ENCODE measurements around the gene ZMIZ1.
A peak's percentile ranks its signal among the peaks of the same experiment; 100 is the strongest.

Gene ZMIZ1

DNA sequence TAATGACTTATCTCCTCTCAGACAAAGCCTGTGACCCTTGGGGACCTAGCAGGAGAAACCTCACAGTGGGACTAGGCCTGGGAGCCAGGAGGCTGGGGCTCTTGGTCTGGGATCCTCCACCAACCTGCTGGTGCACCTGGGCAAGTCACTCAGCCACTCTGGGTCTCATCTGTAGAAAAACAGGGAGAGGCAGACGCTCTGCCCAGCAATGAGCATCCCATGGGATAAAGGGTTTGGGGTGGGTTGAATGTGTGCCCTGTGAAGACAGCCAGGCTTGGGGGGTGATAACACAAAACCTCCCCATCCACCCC lies 81.6 kb downstream of the ZMIZ1 start:
- H3K27ac Mint-ChIP-seq: peak overlapping the region; percentile 95
- peak overlapping the region; percentile 46 for H3K4me3 Mint-ChIP-seq
- H3K9me3 Mint-ChIP-seq: no peaks in the 10 kb centered on the region
- intact Hi-C loops (cut with micrococcal nuclease): no loop called here
- no peaks in the 10 kb centered on the region for H3K27me3 Mint-ChIP-seq
- H3K4me1 Mint-ChIP-seq (ENCODE audit: low read depth): peaks cover 100% of the 10 kb centered on the region
- H3K36me3 Mint-ChIP-seq (ENCODE audit: low read depth): peaks cover 17% of the 10 kb centered on the region

DNA sequence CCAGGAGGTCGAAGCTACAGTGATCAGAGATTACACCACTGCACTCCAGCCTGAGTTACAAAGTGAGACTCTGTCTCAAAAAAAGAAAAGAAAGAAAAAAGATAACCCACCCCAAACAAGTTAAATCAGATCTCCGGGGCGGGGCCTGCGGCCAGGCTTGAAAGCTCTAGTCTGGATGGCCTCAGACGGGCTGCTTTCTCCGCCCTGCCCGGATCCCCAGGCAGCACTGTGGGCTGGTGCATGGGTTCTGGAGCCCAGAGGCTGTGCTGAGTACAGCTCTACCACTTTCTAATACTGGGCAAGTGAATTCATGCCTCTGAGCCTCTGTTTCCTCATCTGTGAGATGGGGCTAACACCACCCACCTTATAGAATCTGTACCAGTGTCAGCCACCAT lies 83.7 kb downstream of the ZMIZ1 start:
- no peaks in the 10 kb centered on the region for H3K9me3 Mint-ChIP-seq
- peak overlapping the region; percentile 95 for H3K27ac Mint-ChIP-seq
- peaks cover 100% of the 10 kb centered on the region for H3K4me1 Mint-ChIP-seq (ENCODE audit: low read depth)
- intact Hi-C loops (cut with micrococcal nuclease): no loop called here
- no peak overlapping the region for H3K4me3 Mint-ChIP-seq
- peaks cover 31% of the 10 kb centered on the region for H3K36me3 Mint-ChIP-seq (ENCODE audit: low read depth)
- no peaks in the 10 kb centered on the region for H3K27me3 Mint-ChIP-seq

DNA sequence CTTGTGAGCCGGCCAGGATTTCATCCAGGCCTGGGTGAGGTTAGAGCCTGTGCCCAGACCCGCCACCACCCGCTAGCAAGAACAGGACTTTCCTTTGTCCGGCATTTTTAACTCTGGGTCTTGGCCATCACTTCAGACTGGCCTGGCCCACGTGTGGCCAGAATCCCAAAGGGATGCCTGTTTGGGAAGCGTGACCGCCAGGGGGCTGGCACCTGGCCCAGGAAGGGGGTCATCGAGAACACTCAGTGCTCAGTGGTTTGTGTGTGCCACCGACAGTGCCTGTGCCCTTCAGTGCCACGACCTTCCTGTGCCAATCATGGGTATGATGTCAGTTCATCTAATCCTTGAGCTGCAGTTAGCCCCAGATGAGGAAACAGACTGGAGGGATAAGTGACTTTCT lies 85.0 kb downstream of the ZMIZ1 start:
- Mint-ChIP-seq H3K36me3 (ENCODE audit: low read depth) (peaks cover 32% of the 10 kb centered on the region), H3K27me3 (no peaks in the 10 kb centered on the region), H3K27ac (peak overlapping the region; percentile 95), H3K4me1 (ENCODE audit: low read depth) (peaks cover 98% of the 10 kb centered on the region), H3K9me3 (no peaks in the 10 kb centered on the region), H3K4me3 (no peak overlapping the region)
- intact Hi-C loops (cut with micrococcal nuclease): no loop called here

DNA sequence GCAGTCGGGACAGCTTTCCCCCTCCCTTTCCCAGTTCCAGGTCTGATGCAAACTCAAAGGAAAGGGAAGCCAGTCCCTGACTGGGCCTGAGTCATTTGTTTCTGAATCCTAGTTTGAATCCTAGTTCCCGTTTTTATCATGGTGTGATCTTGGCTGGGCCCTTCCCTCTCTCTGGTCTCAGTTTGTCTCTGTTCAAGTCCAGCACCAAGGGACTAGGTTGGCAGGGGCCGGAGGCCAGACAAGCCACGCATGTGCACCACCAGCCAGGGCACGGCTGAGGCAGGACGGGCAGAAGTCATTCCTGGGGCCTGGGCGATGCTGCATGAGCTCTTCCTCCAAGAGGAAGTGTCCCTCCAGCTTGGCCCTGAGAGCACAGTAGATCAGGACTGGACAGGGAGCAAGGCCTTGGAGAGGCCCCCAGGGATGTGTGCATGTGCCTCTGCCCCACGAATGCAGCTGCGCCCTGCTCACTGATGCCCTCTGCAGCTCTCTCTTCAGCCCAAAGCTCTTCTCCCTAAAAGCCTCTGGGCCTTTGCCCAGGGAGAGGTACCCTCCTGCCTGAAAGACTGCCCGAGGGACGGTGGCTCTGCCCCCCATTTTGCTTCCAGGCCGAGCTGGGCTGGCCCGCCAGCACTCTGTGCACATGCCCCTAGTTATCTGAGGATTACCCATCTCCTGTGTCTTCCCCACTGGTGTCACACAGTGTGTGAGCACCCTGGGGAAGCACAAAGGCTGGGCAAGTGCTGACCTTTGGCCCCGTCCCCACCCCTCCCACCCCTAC lies 86.7 kb downstream of the ZMIZ1 start:
- Mint-ChIP-seq H3K36me3 (ENCODE audit: low read depth) (peaks cover 34% of the 10 kb centered on the region), H3K27ac (peak overlapping the region; percentile 95), H3K4me1 (ENCODE audit: low read depth) (peaks cover 95% of the 10 kb centered on the region), H3K27me3 (no peaks in the 10 kb centered on the region), H3K9me3 (no peaks in the 10 kb centered on the region), H3K4me3 (no peak overlapping the region)
- intact Hi-C loops (cut with micrococcal nuclease): loop anchor here (5.0 kb wide), 1 partner anchor 73 kb away; no protein-coding TSS in a partner anchor

DNA sequence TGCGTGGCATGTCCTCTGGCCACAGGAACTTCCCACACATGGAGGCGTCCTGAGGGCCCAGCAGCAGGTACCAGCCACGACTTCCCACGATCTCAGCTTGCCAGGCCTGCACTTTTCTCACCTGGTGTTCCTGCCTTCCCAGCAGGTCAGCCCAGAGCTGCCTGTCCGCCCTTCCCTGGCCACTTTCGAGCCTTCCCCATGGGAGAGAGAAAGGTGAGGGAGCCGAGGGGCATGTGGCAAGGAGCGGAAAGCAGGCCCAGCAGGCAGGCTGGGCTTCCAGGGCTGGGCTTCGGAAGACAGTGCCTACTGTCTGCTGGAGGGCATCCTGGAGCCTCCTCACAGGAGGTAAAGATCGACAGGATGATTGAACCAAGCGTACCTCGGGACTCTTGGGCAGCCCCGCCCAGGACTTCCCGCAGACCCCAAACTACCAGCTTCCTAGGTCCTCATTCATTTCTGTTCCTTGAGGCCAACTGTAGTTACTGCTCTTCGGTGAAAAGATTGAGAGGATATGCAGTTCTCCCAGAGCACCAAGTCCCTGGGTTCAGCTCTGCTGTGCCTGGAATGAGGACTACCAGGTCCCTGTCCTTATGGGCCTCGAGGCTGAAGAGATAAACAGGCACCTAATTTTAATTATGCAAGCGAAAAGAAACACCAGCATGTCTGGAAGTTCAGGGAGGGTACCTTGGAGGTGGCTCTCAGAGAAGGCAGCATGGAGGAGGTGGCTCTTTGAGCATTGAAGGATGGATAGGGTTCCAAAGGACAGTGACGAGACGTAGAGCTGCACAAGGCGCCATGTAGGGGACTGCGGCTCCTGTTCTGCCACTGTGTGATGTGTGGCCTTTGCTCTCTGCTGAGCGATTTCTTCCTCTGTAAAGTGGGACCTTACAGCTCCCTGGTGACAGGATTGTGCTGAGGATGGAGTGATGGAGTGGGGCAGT lies 87.8 kb downstream of the ZMIZ1 start:
- Mint-ChIP-seq H3K27ac (peak overlapping the region; percentile 95), H3K36me3 (ENCODE audit: low read depth) (peaks cover 45% of the 10 kb centered on the region), H3K9me3 (no peaks in the 10 kb centered on the region), H3K4me1 (ENCODE audit: low read depth) (peaks cover 90% of the 10 kb centered on the region), H3K27me3 (no peaks in the 10 kb centered on the region), H3K4me3 (peak overlapping the region; percentile 28)
- intact Hi-C loops (cut with micrococcal nuclease): loop anchor here (5.0 kb wide), 1 partner anchor 74 kb away; no protein-coding TSS in a partner anchor

DNA sequence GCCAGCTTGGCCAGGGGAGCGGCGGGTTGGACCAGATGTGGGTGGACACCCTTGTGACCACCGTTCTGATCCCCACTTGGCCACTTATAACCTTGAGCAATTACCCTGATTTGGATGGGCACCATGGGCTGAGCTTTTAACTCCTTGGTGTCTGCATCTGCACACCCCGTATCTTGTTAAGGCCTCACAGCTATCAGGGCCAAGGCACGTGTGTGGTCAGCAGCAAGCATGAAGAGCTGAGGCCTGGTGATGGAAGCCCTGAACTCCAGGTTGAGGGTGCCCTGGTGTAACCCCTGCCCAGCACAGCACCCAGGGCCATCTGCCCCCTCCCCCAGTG lies 89.2 kb downstream of the ZMIZ1 start:
- Mint-ChIP-seq H3K4me1 (ENCODE audit: low read depth) (peaks cover 80% of the 10 kb centered on the region), H3K27ac (no peak overlapping the region), H3K36me3 (ENCODE audit: low read depth) (peaks cover 52% of the 10 kb centered on the region), H3K9me3 (no peaks in the 10 kb centered on the region), H3K4me3 (no peak overlapping the region), H3K27me3 (no peaks in the 10 kb centered on the region)
- intact Hi-C loops (cut with micrococcal nuclease): loop anchor here (5.0 kb wide), 1 partner anchor 76 kb away; no protein-coding TSS in a partner anchor

DNA sequence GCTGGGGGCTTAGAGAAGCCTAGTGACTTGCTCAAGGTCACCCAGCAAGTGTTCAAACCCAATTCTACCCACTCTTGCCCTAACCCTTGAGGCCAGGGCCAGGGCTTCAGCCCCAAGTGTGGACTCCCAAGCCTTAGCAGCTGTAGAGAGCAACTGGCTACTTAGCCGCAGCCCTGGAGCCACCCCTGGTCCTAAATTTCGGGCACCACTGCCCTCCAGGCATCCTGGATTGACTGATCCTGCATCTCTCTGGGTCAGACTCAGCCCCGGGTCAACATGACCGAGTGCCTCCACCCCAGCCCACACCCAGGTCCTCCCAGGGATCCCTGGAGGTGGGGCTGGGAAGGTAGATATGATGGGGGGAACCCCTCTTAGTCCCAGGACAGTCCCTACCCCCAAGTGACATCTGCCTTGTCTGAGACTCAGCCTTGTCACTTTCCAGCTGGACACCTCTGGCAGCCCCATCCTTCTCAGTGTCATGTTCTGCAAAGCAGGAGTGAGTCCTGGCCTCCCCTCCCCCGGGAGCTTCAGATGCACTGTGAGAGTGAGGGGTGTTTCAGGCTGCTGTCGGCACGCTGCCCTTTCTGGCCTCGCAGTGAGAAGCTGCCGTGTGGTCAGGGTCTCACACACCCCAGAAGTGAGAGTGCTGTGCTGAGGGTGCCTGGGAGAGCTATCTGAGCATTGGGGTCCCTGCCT lies 89.8 kb downstream of the ZMIZ1 start:
- Mint-ChIP-seq H3K4me1 (ENCODE audit: low read depth) (peaks cover 80% of the 10 kb centered on the region), H3K27me3 (no peaks in the 10 kb centered on the region), H3K27ac (no peak overlapping the region), H3K4me3 (no peak overlapping the region), H3K36me3 (ENCODE audit: low read depth) (peaks cover 52% of the 10 kb centered on the region), H3K9me3 (no peaks in the 10 kb centered on the region)
- intact Hi-C loops (cut with micrococcal nuclease): loop anchor here (5.0 kb wide), 1 partner anchor 76 kb away; no protein-coding TSS in a partner anchor

DNA sequence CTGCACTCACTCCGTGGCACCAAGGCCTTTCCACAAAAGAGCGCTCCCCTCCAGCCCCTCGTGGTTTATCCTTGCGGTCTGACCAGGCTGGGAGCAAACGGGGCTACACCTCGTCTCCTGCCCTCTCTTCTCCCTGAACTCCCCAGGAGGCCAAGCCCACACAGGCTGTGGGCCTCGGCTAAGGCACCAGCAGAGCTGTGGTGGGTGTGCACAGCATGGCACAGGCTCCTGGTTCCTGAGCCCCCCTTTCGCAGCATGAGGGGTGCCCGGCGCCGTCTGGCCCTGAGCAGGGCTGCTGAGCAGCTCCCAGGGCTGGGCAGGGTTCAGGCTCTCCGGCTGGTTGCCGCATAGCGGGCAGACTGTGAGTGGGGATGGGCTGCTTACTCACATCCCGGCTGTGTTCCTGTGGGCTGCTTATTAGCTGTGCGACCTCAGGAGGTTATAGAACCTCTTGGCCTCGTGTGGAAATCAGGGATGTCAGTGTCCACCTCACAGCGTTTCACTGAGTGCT lies 90.4 kb downstream of the ZMIZ1 start:
- no peaks in the 10 kb centered on the region for H3K9me3 Mint-ChIP-seq
- no peaks in the 10 kb centered on the region for H3K27me3 Mint-ChIP-seq
- H3K4me3 Mint-ChIP-seq: no peak overlapping the region
- H3K36me3 Mint-ChIP-seq (ENCODE audit: low read depth): peaks cover 56% of the 10 kb centered on the region
- H3K27ac Mint-ChIP-seq: peak overlapping the region; percentile 48
- H3K4me1 Mint-ChIP-seq (ENCODE audit: low read depth): peaks cover 80% of the 10 kb centered on the region
- intact Hi-C loops (cut with micrococcal nuclease): loop anchor here (5.0 kb wide), 1 partner anchor 77 kb away; no protein-coding TSS in a partner anchor

DNA sequence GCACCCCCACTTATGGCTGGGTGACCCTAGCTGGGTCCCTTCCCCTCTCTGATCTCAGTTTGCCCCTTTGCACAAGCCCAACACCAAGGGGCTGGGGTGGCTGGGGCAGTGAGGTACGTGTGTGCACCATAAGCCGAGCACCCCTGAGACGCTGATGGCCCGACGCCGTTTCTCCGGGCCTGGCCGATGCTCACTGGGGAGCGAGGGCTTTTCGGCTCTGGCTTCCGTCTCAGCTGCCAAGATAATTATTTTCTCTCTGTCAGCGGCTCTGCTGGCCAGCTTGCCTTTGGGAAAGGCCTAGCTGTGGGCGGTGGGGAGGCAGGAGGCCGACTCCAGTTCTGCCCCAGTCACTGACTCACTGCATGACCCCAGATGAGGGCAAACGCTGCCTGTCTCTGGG lies 91.0 kb downstream of the ZMIZ1 start:
- Mint-ChIP-seq H3K36me3 (ENCODE audit: low read depth) (peaks cover 61% of the 10 kb centered on the region), H3K4me1 (ENCODE audit: low read depth) (peaks cover 77% of the 10 kb centered on the region), H3K27me3 (no peaks in the 10 kb centered on the region), H3K9me3 (no peaks in the 10 kb centered on the region), H3K27ac (peak overlapping the region; percentile 48), H3K4me3 (no peak overlapping the region)
- intact Hi-C loops (cut with micrococcal nuclease): loop anchor here (5.0 kb wide), 1 partner anchor 77 kb away; no protein-coding TSS in a partner anchor

DNA sequence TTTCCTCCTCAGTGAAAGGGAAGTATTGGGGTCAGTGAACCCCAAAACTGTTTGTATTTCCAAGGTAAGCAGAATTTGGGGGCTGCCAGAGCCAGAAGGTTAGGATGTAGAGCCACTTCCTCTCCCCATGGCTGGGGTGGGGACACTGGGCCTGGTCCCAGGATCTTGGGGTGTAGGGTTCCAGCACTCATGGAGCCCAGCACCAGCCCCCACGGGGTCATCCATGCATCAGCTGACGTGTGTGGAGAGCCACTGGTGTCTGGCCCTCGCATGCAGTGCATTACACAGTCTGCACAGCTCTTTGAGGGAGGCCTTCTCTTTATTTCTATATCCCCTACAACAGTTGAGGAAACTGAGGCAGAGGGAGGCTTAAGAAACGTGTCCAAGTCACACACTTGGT lies 91.4 kb downstream of the ZMIZ1 start:
- Mint-ChIP-seq H3K4me3 (no peak overlapping the region), H3K36me3 (ENCODE audit: low read depth) (peaks cover 62% of the 10 kb centered on the region), H3K4me1 (ENCODE audit: low read depth) (peaks cover 73% of the 10 kb centered on the region), H3K9me3 (no peaks in the 10 kb centered on the region), H3K27me3 (no peaks in the 10 kb centered on the region), H3K27ac (peak overlapping the region; percentile 48)
- intact Hi-C loops (cut with micrococcal nuclease): no loop called here

DNA sequence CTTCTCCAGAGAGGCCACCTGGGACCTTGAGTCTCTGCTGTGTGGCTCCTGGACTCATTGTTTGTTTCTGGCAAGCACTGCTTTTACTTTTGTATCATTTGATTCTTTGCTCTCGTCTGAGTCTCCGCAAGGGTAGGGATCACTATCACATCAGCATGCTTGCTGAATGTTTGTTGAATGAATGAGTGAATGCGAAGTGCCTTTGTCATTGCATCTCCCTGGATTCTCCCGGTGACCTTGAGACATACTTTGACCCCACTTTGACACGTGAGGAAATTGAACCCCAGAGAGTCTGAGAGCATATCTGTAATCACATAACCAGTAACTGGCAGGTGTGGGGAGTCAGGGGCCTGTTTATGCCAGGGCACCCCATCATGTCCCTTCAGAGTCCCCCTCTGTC lies 92.8 kb downstream of the ZMIZ1 start:
- H3K9me3 Mint-ChIP-seq: no peaks in the 10 kb centered on the region
- H3K27me3 Mint-ChIP-seq: no peaks in the 10 kb centered on the region
- H3K27ac Mint-ChIP-seq: peak overlapping the region; percentile 8
- intact Hi-C loops (cut with micrococcal nuclease): no loop called here
- peaks cover 70% of the 10 kb centered on the region for H3K36me3 Mint-ChIP-seq (ENCODE audit: low read depth)
- no peak overlapping the region for H3K4me3 Mint-ChIP-seq
- peaks cover 59% of the 10 kb centered on the region for H3K4me1 Mint-ChIP-seq (ENCODE audit: low read depth)

DNA sequence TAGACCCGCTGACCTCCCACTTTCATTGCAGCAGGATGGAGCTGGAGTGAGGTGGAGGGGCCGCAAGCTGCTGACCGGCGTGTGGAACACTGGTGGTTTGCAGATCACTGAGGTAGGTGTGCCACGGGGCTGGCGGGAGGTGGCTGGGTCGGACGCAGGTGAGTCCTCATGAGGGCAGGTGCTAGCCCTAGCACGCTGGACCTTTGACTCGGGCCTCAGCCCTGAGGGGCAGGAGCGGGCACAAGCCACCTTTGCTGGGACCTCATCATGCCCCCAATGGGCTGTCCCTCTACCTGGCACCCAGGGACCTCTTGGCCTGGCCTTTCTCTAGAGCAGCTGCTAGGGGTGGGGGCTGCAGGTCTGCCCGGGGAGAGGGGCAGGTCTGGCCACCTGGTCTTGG lies 93.3 kb downstream of the ZMIZ1 start:
- peaks cover 54% of the 10 kb centered on the region for H3K4me1 Mint-ChIP-seq (ENCODE audit: low read depth)
- H3K27me3 Mint-ChIP-seq: no peaks in the 10 kb centered on the region
- H3K4me3 Mint-ChIP-seq: no peak overlapping the region
- H3K36me3 Mint-ChIP-seq (ENCODE audit: low read depth): peaks cover 70% of the 10 kb centered on the region
- H3K9me3 Mint-ChIP-seq: no peaks in the 10 kb centered on the region
- intact Hi-C loops (cut with micrococcal nuclease): no loop called here
- H3K27ac Mint-ChIP-seq: no peak overlapping the region

DNA sequence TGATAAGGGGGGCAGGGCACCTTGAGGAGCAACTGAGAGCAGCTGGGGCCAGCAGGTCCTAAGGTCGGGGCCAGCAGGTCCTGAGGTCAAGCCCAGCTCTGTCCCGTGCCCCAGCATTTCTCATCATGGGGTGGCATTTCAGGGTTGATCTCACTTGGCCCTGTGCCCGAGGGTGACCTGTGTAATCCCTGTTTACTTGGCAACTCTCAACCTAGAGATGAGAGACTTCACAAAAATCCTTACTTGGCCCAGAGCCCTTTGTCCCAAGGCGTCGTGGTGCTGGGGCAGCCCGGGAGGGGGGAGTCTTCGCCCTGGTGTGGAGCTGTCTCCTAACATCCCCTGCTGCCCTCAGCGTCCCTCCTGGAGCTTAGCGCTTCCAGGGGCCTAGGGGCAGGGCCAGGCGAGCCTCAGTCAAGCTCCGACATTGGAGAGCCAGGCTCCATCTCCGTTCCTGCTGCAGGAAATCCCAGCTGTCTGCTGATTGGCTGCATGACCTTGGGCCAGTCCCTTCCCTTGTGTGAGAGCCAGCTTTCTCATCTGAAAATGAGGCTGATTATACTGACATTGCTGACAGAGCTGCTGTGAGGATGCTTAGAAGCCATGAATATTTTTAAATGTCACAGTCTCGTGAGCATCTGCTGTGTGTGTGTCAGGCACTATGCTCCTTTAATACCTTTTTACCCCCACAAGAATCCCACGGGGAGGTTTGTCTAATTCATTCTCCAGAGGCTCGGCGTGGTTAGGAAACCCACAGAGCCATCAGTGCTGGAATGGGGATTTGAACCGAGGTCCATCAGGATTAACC lies 94.3 kb downstream of the ZMIZ1 start:
- H3K4me1 Mint-ChIP-seq (ENCODE audit: low read depth): peaks cover 46% of the 10 kb centered on the region
- no peaks in the 10 kb centered on the region for H3K9me3 Mint-ChIP-seq
- H3K4me3 Mint-ChIP-seq: no peak overlapping the region
- intact Hi-C loops (cut with micrococcal nuclease): no loop called here
- peaks cover 76% of the 10 kb centered on the region for H3K36me3 Mint-ChIP-seq (ENCODE audit: low read depth)
- no peak overlapping the region for H3K27ac Mint-ChIP-seq
- H3K27me3 Mint-ChIP-seq: no peaks in the 10 kb centered on the region

All from dendritic cell treated with granulocyte-macrophage colony-stimulating factor and Interleukin-4, amounts not matched to agents 40 ng/mL and 50 ng/mL, for 4 days (primary cell).